ENCODE data around the gene GCN1. TPM values are rescaled to one million over a fixed set of nuclear protein-coding genes. Genes with fewer than 3 reads are reported as not detected.
A peak's percentile ranks its signal among the peaks of the same experiment; 100 is the strongest.

Gene GCN1
- total and polyA plus RNA-seq, 4 donors, result 39.2 to 53.4 (median 49.3) TPM

- no peaks in the 10 kb centered on the region for H3K27me3 ChIP-seq (ENCODE audit: control insufficient read depth, insufficient read depth, low read length)
- H3K4me3 ChIP-seq (ENCODE audit: low read depth, low read length), result no peak overlapping the region
- DNase-seq (ENCODE audit: low read depth in 4 of 6, low spot score in 6 of 6), result peak in 4 of 6 donors; percentile 47 to 91 (median 72)
- H3K27ac ChIP-seq (ENCODE audit: low read depth, low read length), result peak overlapping the region; percentile 25
- no peaks in the 10 kb centered on the region for H3K9me3 ChIP-seq (ENCODE audit: control insufficient read depth, insufficient read depth, low read length)
- peaks cover 97% of the 10 kb centered on the region for H3K36me3 ChIP-seq (ENCODE audit: control insufficient read depth, insufficient read depth, low read length)
- WGBS (ENCODE audit: insufficient coverage), result 24% methylated on average over 19 of the region's 21 CpGs
- peaks cover 32% of the 10 kb centered on the region for H3K4me1 ChIP-seq (ENCODE audit: control insufficient read depth, insufficient read depth, low read length)
Measured at GRCh38 chr12:120100630-120101029, 93.9 kb downstream of the GCN1 start.

- peaks cover 94% of the 10 kb centered on the region for H3K36me3 ChIP-seq (ENCODE audit: control insufficient read depth, insufficient read depth, low read length)
- H3K4me3 ChIP-seq (ENCODE audit: low read depth, low read length), result no peak overlapping the region
- H3K27ac ChIP-seq (ENCODE audit: low read depth, low read length), result no peak overlapping the region
- no peak for DNase-seq (ENCODE audit: low read depth in 4 of 6, low spot score in 6 of 6)
- no peaks in the 10 kb centered on the region for H3K9me3 ChIP-seq (ENCODE audit: control insufficient read depth, insufficient read depth, low read length)
- H3K27me3 ChIP-seq (ENCODE audit: control insufficient read depth, insufficient read depth, low read length), result no peaks in the 10 kb centered on the region
- H3K4me1 ChIP-seq (ENCODE audit: control insufficient read depth, insufficient read depth, low read length), result peaks cover 39% of the 10 kb centered on the region
- 81% methylated on average over 7 of the region's 11 CpGs for WGBS (ENCODE audit: insufficient coverage)
Measured at GRCh38 chr12:120099738-120100137, 94.8 kb downstream of the GCN1 start.

- H3K4me3 ChIP-seq (ENCODE audit: low read depth, low read length), result no peak overlapping the region
- peaks cover 46% of the 10 kb centered on the region for H3K4me1 ChIP-seq (ENCODE audit: control insufficient read depth, insufficient read depth, low read length)
- H3K27ac ChIP-seq (ENCODE audit: low read depth, low read length), result no peak overlapping the region
- H3K36me3 ChIP-seq (ENCODE audit: control insufficient read depth, insufficient read depth, low read length), result peaks cover 92% of the 10 kb centered on the region
- DNase-seq (ENCODE audit: low read depth in 4 of 6, low spot score in 6 of 6), result no peak
- WGBS (ENCODE audit: insufficient coverage), result 93% methylated on average over 36 of the region's 36 CpGs
- H3K27me3 ChIP-seq (ENCODE audit: control insufficient read depth, insufficient read depth, low read length), result no peaks in the 10 kb centered on the region
- H3K9me3 ChIP-seq (ENCODE audit: control insufficient read depth, insufficient read depth, low read length), result no peaks in the 10 kb centered on the region
Measured at GRCh38 chr12:120098756-120099470, 95.6 kb downstream of the GCN1 start.

- Histone ChIP-seq H3K4me1 (ENCODE audit: control insufficient read depth, insufficient read depth, low read length) (peaks cover 50% of the 10 kb centered on the region), H3K4me3 (ENCODE audit: low read depth, low read length) (no peak overlapping the region), H3K27ac (ENCODE audit: low read depth, low read length) (no peak overlapping the region), H3K9me3 (ENCODE audit: control insufficient read depth, insufficient read depth, low read length) (no peaks in the 10 kb centered on the region), H3K27me3 (ENCODE audit: control insufficient read depth, insufficient read depth, low read length) (no peaks in the 10 kb centered on the region), H3K36me3 (ENCODE audit: control insufficient read depth, insufficient read depth, low read length) (peaks cover 91% of the 10 kb centered on the region)
- DNase-seq (ENCODE audit: low read depth in 4 of 6, low spot score in 6 of 6), result no peak
- 94% methylated on average over 34 of the region's 34 CpGs for WGBS (ENCODE audit: insufficient coverage)
Measured at GRCh38 chr12:120096671-120097202, 97.8 kb downstream of the GCN1 start.

GRCh38 chr12:120095736-120096135, 98.8 kb downstream of the GCN1 start:
- no peaks in the 10 kb centered on the region for H3K27me3 ChIP-seq (ENCODE audit: control insufficient read depth, insufficient read depth, low read length)
- WGBS (ENCODE audit: insufficient coverage), result 66% methylated on average over 6 of the region's 8 CpGs
- no peaks in the 10 kb centered on the region for H3K9me3 ChIP-seq (ENCODE audit: control insufficient read depth, insufficient read depth, low read length)
- no peak overlapping the region for H3K4me3 ChIP-seq (ENCODE audit: low read depth, low read length)
- H3K27ac ChIP-seq (ENCODE audit: low read depth, low read length), result no peak overlapping the region
- H3K4me1 ChIP-seq (ENCODE audit: control insufficient read depth, insufficient read depth, low read length), result peaks cover 40% of the 10 kb centered on the region
- no peak for DNase-seq (ENCODE audit: low read depth in 4 of 6, low spot score in 6 of 6)
- H3K36me3 ChIP-seq (ENCODE audit: control insufficient read depth, insufficient read depth, low read length), result peaks cover 89% of the 10 kb centered on the region

- Histone ChIP-seq H3K9me3 (ENCODE audit: control insufficient read depth, insufficient read depth, low read length) (no peaks in the 10 kb centered on the region), H3K36me3 (ENCODE audit: control insufficient read depth, insufficient read depth, low read length) (peaks cover 89% of the 10 kb centered on the region), H3K27ac (ENCODE audit: low read depth, low read length) (no peak overlapping the region), H3K4me3 (ENCODE audit: low read depth, low read length) (no peak overlapping the region), H3K27me3 (ENCODE audit: control insufficient read depth, insufficient read depth, low read length) (no peaks in the 10 kb centered on the region), H3K4me1 (ENCODE audit: control insufficient read depth, insufficient read depth, low read length) (peaks cover 37% of the 10 kb centered on the region)
- WGBS (ENCODE audit: insufficient coverage), result 70% methylated on average over 8 of the region's 13 CpGs
- no peak for DNase-seq (ENCODE audit: low read depth in 4 of 6, low spot score in 6 of 6)
Measured at GRCh38 chr12:120095331-120095730, 99.2 kb downstream of the GCN1 start.

- no peak overlapping the region for H3K27ac ChIP-seq (ENCODE audit: low read depth, low read length)
- peak in 2 of 6 donors; percentile 26 to 87 for DNase-seq (ENCODE audit: low read depth in 4 of 6, low spot score in 6 of 6)
- H3K36me3 ChIP-seq (ENCODE audit: control insufficient read depth, insufficient read depth, low read length), result peaks cover 86% of the 10 kb centered on the region
- H3K27me3 ChIP-seq (ENCODE audit: control insufficient read depth, insufficient read depth, low read length), result no peaks in the 10 kb centered on the region
- WGBS (ENCODE audit: insufficient coverage), result 59% methylated on average over 8 of the region's 9 CpGs
- no peak overlapping the region for H3K4me3 ChIP-seq (ENCODE audit: low read depth, low read length)
- H3K9me3 ChIP-seq (ENCODE audit: control insufficient read depth, insufficient read depth, low read length), result no peaks in the 10 kb centered on the region
- H3K4me1 ChIP-seq (ENCODE audit: control insufficient read depth, insufficient read depth, low read length), result peaks cover 30% of the 10 kb centered on the region
Measured at GRCh38 chr12:120094485-120094884, 100.0 kb downstream of the GCN1 start.

GRCh38 chr12:120093592-120094355, 100.7 kb downstream of the GCN1 start:
- no peak overlapping the region for H3K4me3 ChIP-seq (ENCODE audit: low read depth, low read length)
- peaks cover 30% of the 10 kb centered on the region for H3K4me1 ChIP-seq (ENCODE audit: control insufficient read depth, insufficient read depth, low read length)
- peaks cover 81% of the 10 kb centered on the region for H3K36me3 ChIP-seq (ENCODE audit: control insufficient read depth, insufficient read depth, low read length)

GRCh38 chr12:120093336-120093591, 101.3 kb downstream of the GCN1 start:
- Histone ChIP-seq H3K4me1 (ENCODE audit: control insufficient read depth, insufficient read depth, low read length) (peaks cover 30% of the 10 kb centered on the region), H3K27ac (ENCODE audit: low read depth, low read length) (no peak overlapping the region), H3K4me3 (ENCODE audit: low read depth, low read length) (no peak overlapping the region), H3K36me3 (ENCODE audit: control insufficient read depth, insufficient read depth, low read length) (peaks cover 76% of the 10 kb centered on the region), H3K27me3 (ENCODE audit: control insufficient read depth, insufficient read depth, low read length) (no peaks in the 10 kb centered on the region), H3K9me3 (ENCODE audit: control insufficient read depth, insufficient read depth, low read length) (no peaks in the 10 kb centered on the region)
- WGBS (ENCODE audit: insufficient coverage), result 56% methylated on average over 4 of the region's 4 CpGs
- DNase-seq (ENCODE audit: low read depth in 4 of 6, low spot score in 6 of 6), result no peak

More at GRCh38 chr12:120093592-120094355, 100.7 kb downstream of the GCN1 start:
- Histone ChIP-seq H3K27me3 (ENCODE audit: control insufficient read depth, insufficient read depth, low read length) (no peaks in the 10 kb centered on the region), H3K27ac (ENCODE audit: low read depth, low read length) (peak overlapping the region; percentile 19), H3K9me3 (ENCODE audit: control insufficient read depth, insufficient read depth, low read length) (no peaks in the 10 kb centered on the region)
- WGBS (ENCODE audit: insufficient coverage), result 30% methylated on average over 8 of the region's 17 CpGs
- DNase-seq (ENCODE audit: low read depth in 4 of 6, low spot score in 6 of 6), result peak in 2 of 6 donors; percentile 21 to 60

All from spinal cord (tissue), 10 donors.